NB4 (cell line): ENCODE data around the gene STXBP3.

Source experiments
- DNase-seq: peaks from one replicate; pipeline ENCODE4 v3.0.0; 2010; ENCODE audit warnings: low read depth
- H3K4me3 ChIP-seq: one replicate; pipeline ENCODE4 v1.5.1; 2011; ENCODE audit warnings: mild to moderate bottlenecking, low read depth, low read length, moderate library complexity
- CTCF ChIP-seq: IDR thresholded peaks from one replicate; pipeline ENCODE4 v1.5.1; 2012; ENCODE audit warnings: low read depth, low read length
- MAX ChIP-seq: IDR thresholded peaks from 2 replicates; pipeline ENCODE4 v1.6.1; 2011; ENCODE audit warnings: low read depth, low read length
- MYC ChIP-seq: IDR thresholded peaks from 2 replicates; pipeline ENCODE4 v1.6.1; 2011; ENCODE audit warnings: low read depth, low read length
- POLR2A ChIP-seq: IDR thresholded peaks from 2 replicates; pipeline ENCODE4 v1.6.1; 2011; ENCODE audit warnings: mild to moderate bottlenecking; ENCODE audit not compliant: insufficient read length; ENCODE audit errors: extremely low read depth

The STXBP3 gene

GRCh38 chr1:108704496-108704895 is 42.0 kb upstream of the STXBP3 start:
- no peak for TF ChIP-seq CTCF
- TF ChIP-seq MAX, result no peak
- TF ChIP-seq MYC, result no peak
- no peak for TF ChIP-seq POLR2A
- DNase-seq, result no peak
- no peak overlapping the region for H3K4me3 ChIP-seq

- H3K4me3 ChIP-seq, result no peak overlapping the region
- TF ChIP-seq MAX, result no peak
- TF ChIP-seq MYC, result no peak
- no peak for TF ChIP-seq POLR2A
- no peak for TF ChIP-seq CTCF
- DNase-seq, result no peak
Observed at GRCh38 chr1:108706643-108707042, 39.8 kb upstream of the STXBP3 start.

GRCh38 chr1:108708691-108709660 is 37.5 kb upstream of the STXBP3 start:
- TF ChIP-seq MAX, result no peak
- TF ChIP-seq CTCF, result peak; percentile 49
- H3K4me3 ChIP-seq, result no peak overlapping the region
- DNase-seq, result peak; percentile 65

GRCh38 chr1:108712606-108713150 is 33.8 kb upstream of the STXBP3 start, which contains the start of gene FNDC7:
TSS of gene FNDC7 (plus strand) at chr1:108712908. CDS start at chr1:108712934, 26 bp downstream.
- H3K4me3 ChIP-seq, result no peak within 1 kb of the TSS
- TF ChIP-seq MAX (no peak), CTCF (no peak), POLR2A (no peak), MYC (no peak)
- DNase-seq, result no peak

GRCh38 chr1:108715932-108716331 is 30.5 kb upstream of the STXBP3 start:
- no peak for TF ChIP-seq MYC
- no peak for TF ChIP-seq POLR2A
- TF ChIP-seq CTCF, result no peak
- TF ChIP-seq MAX, result no peak
- DNase-seq, result no peak
- H3K4me3 ChIP-seq, result no peak overlapping the region
